ENCODE data around the gene GSDME.

Gene GSDME

GRCh38 chr7:24773646-24774045 is 16.4 kb upstream of the GSDME start:
- H3K4me3 ChIP-seq (ENCODE audit: low read depth, low read length): no peak overlapping the region
- TF ChIP-seq CTCF (IDR thresholded peaks at IDR 0.05; ENCODE audit: borderline replicate concordance, insufficient read depth, low read depth, low read length): no peak

GRCh38 chr7:24769851-24770250 is 12.6 kb upstream of the GSDME start:
- no peak for TF ChIP-seq CTCF (IDR thresholded peaks at IDR 0.05; ENCODE audit: borderline replicate concordance, insufficient read depth, low read depth, low read length)
- H3K4me3 ChIP-seq (ENCODE audit: low read depth, low read length): no peak overlapping the region

- TF ChIP-seq CTCF (IDR thresholded peaks at IDR 0.05; ENCODE audit: borderline replicate concordance, insufficient read depth, low read depth, low read length): no peak
- no peak overlapping the region for H3K4me3 ChIP-seq (ENCODE audit: low read depth, low read length)
Observed at GRCh38 chr7:24769014-24769830, 12.0 kb upstream of the GSDME start.

- no peak for TF ChIP-seq CTCF (IDR thresholded peaks at IDR 0.05; ENCODE audit: borderline replicate concordance, insufficient read depth, low read depth, low read length)
- H3K4me3 ChIP-seq (ENCODE audit: low read depth, low read length): no peak overlapping the region
Observed at GRCh38 chr7:24767878-24768569, 10.8 kb upstream of the GSDME start.

GRCh38 chr7:24764972-24765744 is 7.9 kb upstream of the GSDME start:
- H3K4me3 ChIP-seq (ENCODE audit: low read depth, low read length): no peak overlapping the region
- TF ChIP-seq CTCF (IDR thresholded peaks at IDR 0.05; ENCODE audit: borderline replicate concordance, insufficient read depth, low read depth, low read length): no peak

- no peak for TF ChIP-seq CTCF (IDR thresholded peaks at IDR 0.05; ENCODE audit: borderline replicate concordance, insufficient read depth, low read depth, low read length)
- no peak overlapping the region for H3K4me3 ChIP-seq (ENCODE audit: low read depth, low read length)
Observed at GRCh38 chr7:24764011-24764410, 6.7 kb upstream of the GSDME start.
